Endodermal cell (in vitro differentiated cells): ENCODE data around the gene FAM167B. TPM values are rescaled to one million over a fixed set of nuclear protein-coding genes. Genes with fewer than 3 reads are reported as not detected.
A peak's percentile ranks its signal among the peaks of the same experiment; 100 is the strongest.
"Not testable (repeated sequence)": the region's sequence is repeated elsewhere in the genome, so short reads cannot be mapped to it uniquely, and the experiment has no call there.

ENCODE experiments used
- DNase-seq: peaks from one replicate; pipeline ENCODE4 v3.0.0-alpha.2; 2017
- H3K27ac ChIP-seq: 2 replicates; pipeline ENCODE4 v1.5.1; 2013; ENCODE audit warnings: mild to moderate bottlenecking, low read depth, low read length, moderate library complexity
- H3K27me3 ChIP-seq: 2 replicates; pipeline ENCODE4 v1.6.1; 2013; ENCODE audit warnings: mild to moderate bottlenecking, low read length, moderate library complexity; ENCODE audit not compliant: insufficient read depth, control insufficient read depth, poor library complexity, severe bottlenecking
- H3K36me3 ChIP-seq: 2 replicates; pipeline ENCODE4 v1.7.0; 2013; ENCODE audit warnings: mild to moderate bottlenecking, low read length, moderate library complexity; ENCODE audit not compliant: control insufficient read depth, insufficient read depth
- H3K4me1 ChIP-seq: one replicate; pipeline ENCODE4 v1.7.0; 2013; ENCODE audit warnings: low read length; ENCODE audit not compliant: control insufficient read depth, insufficient read depth
- H3K4me3 ChIP-seq: 2 replicates; pipeline ENCODE4 v1.5.1; 2013; ENCODE audit warnings: mild to moderate bottlenecking, low read length, moderate library complexity
- H3K9ac ChIP-seq: 2 replicates; pipeline ENCODE4 v1.6.1; 2013; ENCODE audit warnings: mild to moderate bottlenecking, low read length, moderate library complexity; ENCODE audit not compliant: poor library complexity, severe bottlenecking; ENCODE audit errors: extremely low read depth
- H3K9me3 ChIP-seq: 2 replicates; pipeline ENCODE4 v1.6.1; 2013; ENCODE audit warnings: mild to moderate bottlenecking, low read length, moderate library complexity; ENCODE audit not compliant: control insufficient read depth
- H3K27ac Mint-ChIP-seq: 2 replicates; pipeline ENCODE4 v1.8.0; 2020; ENCODE audit warnings: mixed read lengths
- H3K27me3 Mint-ChIP-seq: 2 replicates; pipeline ENCODE4 v1.8.0; 2021; ENCODE audit warnings: mild to moderate bottlenecking, mixed read lengths; ENCODE audit not compliant: insufficient read depth
- H3K36me3 Mint-ChIP-seq: 2 replicates; pipeline ENCODE4 v1.8.0; 2020; ENCODE audit warnings: low read depth, mixed read lengths
- H3K4me1 Mint-ChIP-seq: 2 replicates; pipeline ENCODE4 v1.8.0; 2020; ENCODE audit warnings: mixed read lengths
- H3K4me3 Mint-ChIP-seq: 2 replicates; pipeline ENCODE4 v1.8.0; 2020; ENCODE audit warnings: mild to moderate bottlenecking, moderate library complexity, mixed read lengths
- H3K9me3 Mint-ChIP-seq: 2 replicates; pipeline ENCODE4 v1.8.0; 2020; ENCODE audit warnings: mild to moderate bottlenecking, mixed read lengths
- CTCF ChIP-seq: fragments of 200-600 bp; sonication (generic); conservative IDR thresholded peaks from 2 replicates; pipeline ENCODE4 v1.5.0; 2021; ENCODE audit warnings: antibody characterized with exemption, mild to moderate bottlenecking
- WGBS, 2 experiments: methylation state at CpG; one replicate each; pipeline versions ENCODE4 v1.1.5 to v1.1.7; 2013; ENCODE audit warnings: missing lambda C conversion rate in 2 of 2, mixed read lengths in 1 of 2; ENCODE audit not compliant: insufficient coverage in 1 of 2, insufficient read length in 1 of 2; 5-methylcytosine and 5-hydroxymethylcytosine counted together
- total RNA-seq, 2 donors: library from RNA; stranded (reverse); fragmentation: NEBNext Ultra II Directional in 1 of 2; extraction: Animal tissue kit (Norgen Biotek cat#: 25700) in 1 of 2; gene quantifications; 2 replicates in 1 of 2; 3 replicates in 1 of 2; pipeline ENCODE4 v1.2.1, GENCODE V29; 2021

The FAM167B gene
- total RNA-seq, 2 donors from 2014 or later: 1.1 to 2.9 TPM

GRCh38 chr1:32275424-32275823, 28.4 kb downstream of the FAM167B start:
- Mint-ChIP-seq H3K36me3 (no peaks in the 10 kb centered on the region), H3K27me3 (peaks cover 23% of the 10 kb centered on the region), H3K4me1 (peaks cover 15% of the 10 kb centered on the region), H3K4me3 (peak overlapping the region; percentile 40), H3K27ac (no peak overlapping the region), H3K9me3 (no peaks in the 10 kb centered on the region)
- Histone ChIP-seq H3K9me3 (no peaks in the 10 kb centered on the region), H3K9ac (no peak overlapping the region), H3K27me3 (no peaks in the 10 kb centered on the region), H3K27ac (no peak overlapping the region), H3K4me3 (no peak overlapping the region), H3K4me1 (no peaks in the 10 kb centered on the region), H3K36me3 (no peaks in the 10 kb centered on the region)
- TF ChIP-seq CTCF: no peak
- 95 to 99% methylated on average over 39 to 41 of the region's 41 CpGs for WGBS, 2 experiments
- DNase-seq: peak; percentile 74

DNA sequence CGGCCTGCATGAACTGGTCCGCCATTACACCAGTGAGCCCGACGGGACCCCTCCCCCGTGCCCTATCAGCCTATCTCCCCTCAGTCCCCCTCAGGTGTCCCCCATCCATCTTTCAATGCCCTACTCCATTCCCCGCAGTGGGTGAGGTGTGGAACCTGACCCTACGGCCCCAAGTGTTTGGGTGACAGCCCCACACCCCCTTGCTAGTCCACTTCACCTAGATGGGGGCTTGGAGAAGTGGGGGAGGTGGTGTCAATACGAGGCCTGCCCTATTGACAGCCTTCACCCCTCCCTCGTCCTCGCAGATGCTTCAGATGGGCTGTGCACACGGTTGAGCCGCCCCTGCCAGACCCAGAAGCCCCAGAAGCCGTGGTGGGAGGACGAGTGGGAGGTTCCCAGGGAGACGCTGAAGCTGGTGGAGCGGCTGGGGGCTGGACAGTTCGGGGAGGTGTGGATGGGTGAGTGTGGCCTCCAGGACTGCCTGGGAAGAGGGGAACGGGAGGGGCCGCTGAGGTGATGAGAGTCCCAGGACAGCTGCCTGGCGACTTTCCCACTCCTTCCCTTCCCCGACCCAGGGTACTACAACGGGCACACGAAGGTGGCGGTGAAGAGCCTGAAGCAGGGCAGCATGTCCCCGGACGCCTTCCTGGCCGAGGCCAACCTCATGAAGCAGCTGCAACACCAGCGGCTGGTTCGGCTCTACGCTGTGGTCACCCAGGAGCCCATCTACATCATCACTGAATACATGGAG, 29.2 kb downstream of the FAM167B start:
- Histone ChIP-seq H3K9me3 (no peaks in the 10 kb centered on the region), H3K27me3 (no peaks in the 10 kb centered on the region), H3K4me1 (no peaks in the 10 kb centered on the region), H3K9ac (no peak overlapping the region), H3K4me3 (no peak overlapping the region), H3K27ac (no peak overlapping the region), H3K36me3 (no peaks in the 10 kb centered on the region)
- no peak overlapping the region for H3K27ac Mint-ChIP-seq
- no peak for TF ChIP-seq CTCF
- H3K4me1 Mint-ChIP-seq: peaks cover 15% of the 10 kb centered on the region
- no peaks in the 10 kb centered on the region for H3K9me3 Mint-ChIP-seq
- no peak for DNase-seq
- 93 to 97% methylated on average over 13 to 30 of the region's 30 CpGs for WGBS, 2 experiments
- no peaks in the 10 kb centered on the region for H3K36me3 Mint-ChIP-seq
- H3K27me3 Mint-ChIP-seq: peaks cover 23% of the 10 kb centered on the region
- no peak overlapping the region for H3K4me3 Mint-ChIP-seq

DNA sequence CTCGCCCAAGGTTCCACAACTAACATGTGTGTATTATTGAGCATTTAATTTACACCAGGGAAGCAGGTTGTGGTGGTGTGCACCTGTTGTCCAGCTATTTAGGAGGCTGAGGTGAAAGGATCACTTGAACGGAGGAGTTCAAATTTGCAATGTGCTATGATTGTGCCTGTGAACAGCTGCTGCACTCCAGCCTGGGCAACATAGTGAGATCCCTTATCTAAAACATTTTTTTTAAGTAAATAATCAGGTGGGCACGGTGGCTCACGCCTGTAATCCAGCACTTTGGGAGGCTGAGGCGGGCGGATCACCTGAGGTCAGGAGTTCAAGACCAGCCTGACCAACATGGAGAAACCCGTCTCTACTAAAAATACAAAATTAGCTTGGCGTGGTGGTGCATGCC, 37.8 kb downstream of the FAM167B start:
- 93% methylated on average over 8 of the region's 8 CpGs; no CpG with 5 or more reads in 1 of the 2 experiments for WGBS, 2 experiments
- H3K36me3 Mint-ChIP-seq, H3K27me3 ChIP-seq: not testable (repeated sequence)

More for the DNA sequence above, 37.8 kb downstream of the FAM167B start:
- not testable (repeated sequence) for H3K27me3 Mint-ChIP-seq, H3K4me1 Mint-ChIP-seq, DNase-seq, H3K27ac Mint-ChIP-seq, H3K36me3 ChIP-seq, H3K4me3 ChIP-seq, H3K27ac ChIP-seq, H3K9me3 Mint-ChIP-seq, H3K9me3 ChIP-seq, H3K4me3 Mint-ChIP-seq, H3K4me1 ChIP-seq, H3K9ac ChIP-seq
